ENCODE data around the gene RS1. TPM values are rescaled to one million over a fixed set of nuclear protein-coding genes. Genes with fewer than 3 reads are reported as not detected.

Gene RS1
- 0.51 and 0.71 TPM in 2 replicates for total RNA-seq (2013; cell fraction: nucleolus; rRNA removed)
- total RNA-seq (2014; rRNA removed): not detected in 2 replicates
- not detected in 2 replicates for total RNA-seq (2014; rRNA removed; fragmentation: Illumina TruSeq; extraction: Trizol)
- total RNA-seq (2021): 0.11 TPM in 1 of 2 replicates, not detected in the other
- polyA plus RNA-seq (2011; ENCODE audit: low read depth): not detected
- 0.26 and 0.48 TPM in 2 replicates for polyA plus RNA-seq (2011; rRNA removed)
- polyA plus RNA-seq (2011; cell fraction: cytosol; rRNA removed): 0.19 and 0.20 TPM in 2 replicates
- polyA plus RNA-seq (2011; cell fraction: nucleus; rRNA removed): 0.18 and 0.34 TPM in 2 replicates
- not detected in 2 replicates for polyA plus RNA-seq (2012)
- polyA plus RNA-seq (2014; fragmentation: Illumina TruSeq; extraction: Trizol): not detected in 2 replicates
- polyA plus RNA-seq (2014; fragmentation: Nextera tagmentation; extraction: Ambion mirVana): not detected
- polyA plus RNA-seq (2014; rRNA removed): not detected in 2 replicates
- under 1 TPM in 1 of 2 experiments, not detected in 1; 0.04 TPM for polyA plus RNA-seq (2016; fragmentation: Nextera tagmentation; extraction: Ambion mirVana)
- 0.44 and 0.72 TPM in 2 replicates for polyA minus RNA-seq (2011; rRNA and poly(A)+ RNA removed)
- not detected in 2 replicates for polyA minus RNA-seq (2011; cell fraction: cytosol; rRNA and poly(A)+ RNA removed)
- polyA minus RNA-seq (2011; cell fraction: nucleus; rRNA and poly(A)+ RNA removed): 0.12 and 0.19 TPM in 2 replicates
- percentile 35 among the genes with signal in this experiment for Bru-seq, nascent RNA
- BruChase-seq, experiment 1, labeled RNA remaining after a 6-hour chase: percentile 25 among the genes with signal in this experiment
- BruChase-seq, experiment 2, labeled RNA remaining after a 2-hour chase: percentile 24 among the genes with signal in this experiment
- long read RNA-seq, experiment 1: 0 reads
- long read RNA-seq, experiment 2: 0 reads

- POLR2A ChIA-PET: no interaction called here
- in situ Hi-C loops (cut with MboI) (loop anchor here (10.0 kb wide), 1 partner anchor 673 kb away; the partner anchor contains the start of gene PDHA1), intact Hi-C loops (cut with micrococcal nuclease; ENCODE audit: unreplicated experiment) (loop anchor here (5.0 to 10.0 kb wide), 3 partner anchors 247 to 663 kb away; partner anchors contain the start of genes CDKL5 and PHKA2)
- Histone ChIP-seq H3K4me3 (no peak within 1 kb of the TSS), H3K9ac (ENCODE audit: control insufficient read depth, insufficient read depth, low read length) (no peak within 1 kb of the TSS), H3K79me2 (ENCODE audit: control insufficient read depth, insufficient read depth, low read length) (no peaks in the 10 kb centered on the region), H2AFZ (ENCODE audit: control insufficient read depth, low read depth, low read length) (no peak within 1 kb of the TSS), H3K36me3 (ENCODE audit: control insufficient read depth in 2 of 2, insufficient read depth in 2 of 2, low read length in 1 of 2) (no peaks in the 10 kb centered on the region), H3K27ac (ENCODE audit: control insufficient read depth, insufficient read depth) (no peak within 1 kb of the TSS), H3K4me2 (ENCODE audit: control insufficient read depth, insufficient read depth) (no peak within 1 kb of the TSS), H3K27me3 (replicated peaks in 1 of 2; ENCODE audit: control insufficient read depth in 2 of 2, insufficient read depth in 2 of 2, low read length in 1 of 2) (no peaks in the 10 kb centered on the region), H3K9me3 (replicated peaks; ENCODE audit: control insufficient read depth, insufficient read depth, low read length) (no peaks in the 10 kb centered on the region), H3K4me1 (ENCODE audit: control insufficient read depth, insufficient read depth, low read length) (peaks cover 6% of the 10 kb centered on the region), H4K20me1 (ENCODE audit: control insufficient read depth, insufficient read depth) (no peaks in the 10 kb centered on the region)
- BruUV-seq (replicated peaks): no TSS peak
- SMC1A ChIA-PET (ENCODE audit: uncharacterized antibody, unreplicated experiment): no interaction called here
- ATAC-seq: no peak
- RAD21 ChIA-PET (ENCODE audit: unreplicated experiment): no interaction called here
- CTCF ChIA-PET: no interaction called here
- no peak for TF ChIP-seq SMARCA5 (IDR thresholded peaks at IDR 0.05)
- no peak for TF ChIP-seq NBN (IDR thresholded peaks at IDR 0.05)
- no peak for TF ChIP-seq SMAD1 (IDR thresholded peaks at IDR 0.05; ENCODE audit: low read depth, partially characterized antibody)
- TF ChIP-seq ELK1 (IDR thresholded peaks at IDR 0.05; ENCODE audit: low read depth, low read length): no peak
- TF ChIP-seq STAT1 (conservative IDR thresholded peaks at IDR 0.05): no peak
- no peak for TF ChIP-seq NR2C2 (IDR thresholded peaks at IDR 0.05; ENCODE audit: borderline replicate concordance, control insufficient read depth, insufficient read length, low read depth)
- TF ChIP-seq SUZ12 (IDR thresholded peaks at IDR 0.05; ENCODE audit: unreplicated experiment): no peak
- no peak for TF ChIP-seq ZNF622 (IDR thresholded peaks at IDR 0.05)
- TF ChIP-seq PAX8 (IDR thresholded peaks at IDR 0.05): no peak
- TF ChIP-seq HDGF (IDR thresholded peaks at IDR 0.05): no peak
- TF ChIP-seq ZBTB4 (CRISPR knock-in tag; IDR thresholded peaks at IDR 0.05): no peak
- TF ChIP-seq PBX3 (IDR thresholded peaks at IDR 0.05; ENCODE audit: insufficient replicate concordance, low read depth, low read length): no peak
- DNase-seq (ENCODE audit: low read depth, low spot score): no peak
- no peak for FAIRE-seq
- 79% methylated on average over 7 of the region's 10 CpGs for WGBS (ENCODE audit: insufficient coverage, insufficient replicate concordance, low lambda C conversion rate, missing lambda C conversion rate)
Observed at GRCh38 chrX:18672008-18672407, at the start of gene RS1. RS1 (minus strand) TSS chrX:18672108; CDS start chrX:18672068, 40 bp downstream.

All from GM12878 (cell line).